Thoracic aorta (tissue), 2 donors: Measurements from ENCODE around the gene SLC25A10. TPM values are rescaled to one million over a fixed set of nuclear protein-coding genes. Genes with fewer than 3 reads are reported as not detected.

Experiments used
- ATAC-seq: fragments of 150-250 bp; one replicate; pipeline ENCODE4 v1.8.0; 2017; ENCODE audit warnings: low read depth; ENCODE audit not compliant: insufficient number of reproducible peaks, low FRiP score
- DNase-seq: peaks from one replicate; pipeline ENCODE4 v3.0.0-alpha.2; 2020; ENCODE audit warnings: low spot score
- H3K27ac ChIP-seq, 2 donors: fragments of 200-600 bp; sonication (generic); 1 replicate in 1 of 2; 2 replicates in 1 of 2; pipeline ENCODE4 v1.5.1; 2016; ENCODE audit warnings: mild to moderate bottlenecking in 2 of 2, moderate library complexity in 2 of 2
- H3K27me3 ChIP-seq: fragments of 200-600 bp; sonication (generic); replicated peaks from 2 replicates; pipeline ENCODE4 v1.6.0; 2016; ENCODE audit warnings: mild to moderate bottlenecking; ENCODE audit not compliant: insufficient read depth
- H3K36me3 ChIP-seq: fragments of 200-600 bp; sonication (generic); one replicate; pipeline ENCODE4 v1.5.1; 2016
- H3K4me1 ChIP-seq, 2 donors: fragments of 200-600 bp; sonication (generic); 1 replicate in 1 of 2; 2 replicates in 1 of 2; pipeline versions ENCODE4 v1.5.1 to v1.6.0; 2016; ENCODE audit warnings: low read depth in 2 of 2, mild to moderate bottlenecking in 1 of 2; ENCODE audit not compliant: control insufficient read depth in 1 of 2
- H3K4me3 ChIP-seq: fragments of 200-600 bp; sonication (generic); 2 replicates; pipeline ENCODE4 v1.5.1; 2016; ENCODE audit warnings: mild to moderate bottlenecking
- H3K9me3 ChIP-seq: fragments of 200-600 bp; sonication (generic); 2 replicates; pipeline ENCODE4 v1.5.1; 2016
- CTCF ChIP-seq: fragments of 200-600 bp; sonication (generic); IDR thresholded peaks from one replicate; pipeline ENCODE4 v1.5.1; 2019; ENCODE audit warnings: antibody characterized with exemption
- total RNA-seq, 2 donors: library from RNA; depleted of rRNA; stranded (reverse); fragments of >200 nt; gene quantifications; one replicate each; pipeline versions ENCODE4 v1.1.0 to v1.2.3, GENCODE V29; 2016

Gene SLC25A10
- total RNA-seq, 2 donors from 2014 or later, result 2.2 to 4.7 TPM

DNA sequence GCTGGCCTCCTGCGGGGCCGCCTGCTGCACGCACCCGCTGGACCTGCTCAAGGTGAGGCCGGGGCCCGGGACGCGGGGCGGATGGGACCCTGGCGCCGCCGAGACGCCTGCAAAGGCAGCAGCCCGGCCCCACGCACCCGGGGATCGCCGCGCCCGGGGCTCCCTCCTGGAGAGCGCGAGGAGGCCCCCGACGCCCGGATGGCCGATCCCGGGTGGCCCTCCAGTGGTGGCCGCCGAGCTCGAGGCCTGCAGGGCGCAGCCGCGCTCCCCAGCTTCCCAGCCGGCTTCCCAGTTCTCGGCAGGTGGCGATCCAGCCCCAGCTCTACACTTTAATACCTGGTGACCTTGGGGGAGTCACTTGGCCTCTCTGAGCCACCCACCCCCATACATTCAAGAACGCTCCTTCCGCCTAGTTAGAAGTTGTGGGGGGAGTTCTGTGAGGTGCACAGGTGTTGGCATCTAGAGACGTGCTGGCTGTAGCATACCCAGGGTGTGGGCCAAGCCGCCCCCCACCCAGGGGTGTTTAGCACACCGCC is 452 bp downstream of the SLC25A10 start:
- peak overlapping the region; percentile 91 for H3K4me3 ChIP-seq
- no peak overlapping the region for H3K27ac ChIP-seq
- DNase-seq, result no peak
- H3K9me3 ChIP-seq, result no peaks in the 10 kb centered on the region
- H3K27me3 ChIP-seq, result no peaks in the 10 kb centered on the region
- no peak for TF ChIP-seq CTCF
- no peaks in the 10 kb centered on the region for H3K36me3 ChIP-seq
- no peak for ATAC-seq
- peaks cover 16 to 34% of the 10 kb centered on the region in 2 donors for H3K4me1 ChIP-seq

- no peak overlapping the region for H3K27ac ChIP-seq
- H3K4me3 ChIP-seq, result peak overlapping the region; percentile 91
- DNase-seq (no peak), ATAC-seq (no peak)
- no peak for TF ChIP-seq CTCF
- H3K36me3 ChIP-seq, result no peaks in the 10 kb centered on the region
- H3K9me3 ChIP-seq, result no peaks in the 10 kb centered on the region
- H3K27me3 ChIP-seq, result no peaks in the 10 kb centered on the region
- peaks cover 16 to 34% of the 10 kb centered on the region in 2 donors for H3K4me1 ChIP-seq
Measured at GRCh38 chr17:81713004-81713555, 996 bp downstream of the SLC25A10 start.

- Histone ChIP-seq H3K4me1 (peaks cover 16 to 34% of the 10 kb centered on the region in 2 donors), H3K4me3 (no peak overlapping the region), H3K27ac (no peak overlapping the region), H3K9me3 (no peaks in the 10 kb centered on the region), H3K27me3 (no peaks in the 10 kb centered on the region), H3K36me3 (no peaks in the 10 kb centered on the region)
- DNase-seq (no peak), ATAC-seq (no peak)
- no peak for TF ChIP-seq CTCF
Measured at GRCh38 chr17:81713556-81714411, 1.7 kb downstream of the SLC25A10 start.

DNA sequence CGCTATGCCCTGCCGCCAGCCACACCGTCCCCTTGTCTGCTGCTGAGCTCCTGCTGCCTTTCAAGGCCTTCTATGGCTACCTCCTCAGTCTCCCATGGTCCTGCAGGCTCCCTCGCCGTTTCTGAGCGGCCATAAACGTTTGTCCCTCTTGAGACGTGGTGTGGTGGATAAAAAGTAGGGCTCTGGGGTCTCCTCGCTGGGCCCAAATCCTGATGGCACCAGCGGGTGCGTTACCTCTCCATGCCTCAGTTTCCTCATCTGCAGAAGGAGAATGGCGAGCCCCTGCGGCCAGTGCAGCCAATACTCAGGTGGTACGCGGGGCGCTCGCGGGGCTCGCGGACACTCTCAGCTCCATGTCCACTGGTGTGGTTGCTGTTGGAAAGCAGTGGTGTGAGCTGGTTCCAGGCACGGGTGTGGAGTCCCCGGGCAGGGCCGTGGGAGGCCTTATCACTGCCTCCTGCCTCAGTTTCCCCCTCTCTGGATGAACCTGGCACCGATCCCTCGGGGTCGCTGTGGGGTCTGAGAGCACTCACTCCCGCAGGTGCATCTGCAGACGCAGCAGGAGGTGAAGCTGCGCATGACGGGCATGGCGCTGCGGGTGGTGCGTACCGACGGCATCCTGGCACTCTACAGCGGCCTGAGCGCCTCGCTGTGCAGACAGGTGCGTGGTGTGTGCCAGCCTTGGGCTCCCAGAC is 2.5 kb downstream of the SLC25A10 start:
- H3K27me3 ChIP-seq, result no peaks in the 10 kb centered on the region

More for the DNA sequence above, 2.5 kb downstream of the SLC25A10 start:
- H3K4me3 ChIP-seq, result no peak overlapping the region
- ATAC-seq (no peak), DNase-seq (no peak)
- TF ChIP-seq CTCF, result no peak
- peaks cover 16 to 34% of the 10 kb centered on the region in 2 donors for H3K4me1 ChIP-seq
- no peaks in the 10 kb centered on the region for H3K36me3 ChIP-seq
- H3K9me3 ChIP-seq, result no peaks in the 10 kb centered on the region
- H3K27ac ChIP-seq, result no peak overlapping the region
